GM10266 (cell line): ENCODE results near the gene SLC10A7.

Source experiments
- DNase-seq: peaks from one replicate; pipeline ENCODE4 v3.0.0; 2012; ENCODE audit errors: extremely low spot score
- TF ChIP-seq, protein P1 (sequence below): IDR thresholded peaks from 2 replicates; pipeline ENCODE4 v1.5.1; 2012; ENCODE audit warnings: mild to moderate bottlenecking, low read depth; ENCODE audit not compliant: control insufficient read depth, insufficient read depth; ENCODE audit errors: missing control alignments

The SLC10A7 gene

DNA sequence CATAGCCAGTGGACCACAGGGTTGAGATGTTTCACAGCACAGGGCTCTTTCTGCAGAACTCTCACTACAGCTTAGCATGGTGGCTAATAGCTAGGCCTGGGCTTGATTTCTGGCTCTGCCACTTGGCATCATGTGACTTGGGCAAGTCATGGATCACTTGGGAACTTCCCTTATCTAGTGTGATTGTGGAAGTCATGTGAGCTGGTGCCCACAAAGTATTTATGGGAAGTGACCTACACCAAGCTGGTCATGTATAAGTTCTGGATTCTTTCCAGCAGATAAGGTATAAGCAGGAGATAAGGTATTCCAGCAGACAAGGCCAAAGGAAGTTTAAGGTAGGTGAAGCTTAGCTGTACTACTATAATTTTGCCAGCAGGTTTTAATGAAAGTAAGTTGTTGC is 246.4 kb downstream of the SLC10A7 start:
- TF ChIP-seq, protein P1, sequence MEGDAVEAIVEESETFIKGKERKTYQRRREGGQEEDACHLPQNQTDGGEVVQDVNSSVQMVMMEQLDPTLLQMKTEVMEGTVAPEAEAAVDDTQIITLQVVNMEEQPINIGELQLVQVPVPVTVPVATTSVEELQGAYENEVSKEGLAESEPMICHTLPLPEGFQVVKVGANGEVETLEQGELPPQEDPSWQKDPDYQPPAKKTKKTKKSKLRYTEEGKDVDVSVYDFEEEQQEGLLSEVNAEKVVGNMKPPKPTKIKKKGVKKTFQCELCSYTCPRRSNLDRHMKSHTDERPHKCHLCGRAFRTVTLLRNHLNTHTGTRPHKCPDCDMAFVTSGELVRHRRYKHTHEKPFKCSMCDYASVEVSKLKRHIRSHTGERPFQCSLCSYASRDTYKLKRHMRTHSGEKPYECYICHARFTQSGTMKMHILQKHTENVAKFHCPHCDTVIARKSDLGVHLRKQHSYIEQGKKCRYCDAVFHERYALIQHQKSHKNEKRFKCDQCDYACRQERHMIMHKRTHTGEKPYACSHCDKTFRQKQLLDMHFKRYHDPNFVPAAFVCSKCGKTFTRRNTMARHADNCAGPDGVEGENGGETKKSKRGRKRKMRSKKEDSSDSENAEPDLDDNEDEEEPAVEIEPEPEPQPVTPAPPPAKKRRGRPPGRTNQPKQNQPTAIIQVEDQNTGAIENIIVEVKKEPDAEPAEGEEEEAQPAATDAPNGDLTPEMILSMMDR = no peak
- DNase-seq = no peak

DNA sequence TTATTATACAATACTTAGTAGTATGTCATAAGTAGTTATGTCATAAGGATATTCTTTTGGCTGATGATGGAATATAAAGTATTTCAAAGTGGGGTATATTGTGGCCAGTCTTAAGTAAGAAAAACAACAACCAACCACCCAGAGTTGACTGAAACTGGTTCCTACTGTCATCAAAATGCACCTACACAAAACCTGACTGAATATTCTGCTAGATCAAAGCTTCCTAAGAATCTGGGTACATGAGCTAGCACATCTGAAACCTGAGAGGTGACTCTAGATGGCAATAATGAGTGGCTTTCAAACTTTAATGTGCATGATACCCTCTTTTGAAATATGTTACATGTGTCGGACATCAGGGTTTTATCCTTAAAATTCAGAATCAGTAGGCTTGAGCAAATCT is 247.0 kb downstream of the SLC10A7 start:
- DNase-seq = no peak
- TF ChIP-seq, protein P1 = peak; percentile 2

DNA sequence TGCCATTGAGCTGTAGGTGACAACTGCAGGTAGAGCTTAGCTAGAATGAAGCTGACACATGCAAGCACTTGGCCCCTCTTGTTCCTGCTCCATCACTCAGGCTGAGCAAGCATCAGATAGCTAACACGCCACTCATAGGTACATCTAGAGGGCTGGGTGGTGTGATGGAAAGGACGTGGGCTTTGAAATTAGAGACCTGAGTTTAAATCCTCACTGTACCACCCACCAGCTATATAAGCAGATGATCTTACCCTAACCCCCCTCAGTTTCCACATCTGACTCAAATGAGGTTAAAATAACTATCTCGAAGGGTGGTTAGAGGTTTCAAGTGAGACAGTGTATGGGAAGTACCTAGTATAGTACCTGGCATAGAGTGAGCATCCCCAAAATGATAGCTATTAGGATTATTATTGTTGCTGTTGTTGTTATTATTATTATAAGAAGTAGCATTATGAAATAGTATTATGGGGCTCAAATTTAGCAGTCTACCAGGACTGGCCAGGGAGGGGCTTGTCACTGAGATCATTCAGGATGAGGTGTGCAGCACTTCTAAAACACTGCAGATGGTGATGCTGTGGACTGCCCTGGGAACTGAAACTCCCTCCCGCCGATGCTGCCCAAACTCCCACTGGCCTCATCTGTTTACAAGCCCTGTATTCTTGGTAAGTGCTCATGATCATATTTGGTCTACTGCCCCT is 248.4 kb downstream of the SLC10A7 start:
- TF ChIP-seq, protein P1 = no peak
- peak; percentile 45 for DNase-seq

DNA sequence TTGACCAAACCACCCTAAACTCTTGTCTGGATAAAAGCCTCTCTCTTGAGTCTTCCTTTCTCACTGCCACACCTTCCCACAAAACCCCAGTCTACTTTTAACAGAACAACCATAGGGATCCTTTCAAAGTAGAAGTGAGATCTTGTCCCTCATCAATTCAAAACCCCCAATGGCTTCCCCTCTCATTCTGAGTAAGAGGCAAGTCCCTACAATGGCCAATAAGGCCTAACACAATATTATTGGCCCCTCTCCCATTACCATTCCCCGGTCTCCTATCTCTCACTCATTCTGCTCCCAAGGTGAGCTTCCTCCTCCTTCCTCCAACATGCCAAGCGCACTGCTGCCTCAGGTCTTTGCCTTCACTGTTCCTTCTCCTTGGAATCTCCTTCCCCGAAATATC is 250.3 kb downstream of the SLC10A7 start:
- DNase-seq = peak; percentile 15
- TF ChIP-seq, protein P1 = no peak

DNA sequence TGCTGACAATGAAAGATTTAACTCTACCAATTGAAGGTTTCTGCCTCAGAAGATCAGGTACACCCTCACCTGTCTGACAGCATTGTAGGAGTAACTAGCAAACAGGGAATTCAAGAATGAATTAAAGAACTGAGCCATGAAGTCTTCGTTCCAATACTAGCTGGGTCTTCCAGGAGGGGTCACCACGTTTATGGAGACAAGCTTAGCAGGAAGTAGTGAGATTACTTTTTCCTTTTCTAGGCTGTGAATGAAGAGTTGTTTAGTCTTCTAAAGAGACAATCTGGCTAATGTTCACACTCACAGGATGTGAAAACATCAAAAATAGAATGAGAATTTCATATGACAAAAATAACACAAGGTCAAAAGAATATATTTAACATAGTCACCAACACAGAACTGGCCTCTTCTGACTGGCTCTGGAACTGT is 252.5 kb downstream of the SLC10A7 start:
- TF ChIP-seq, protein P1 = no peak
- peak; percentile 29 for DNase-seq

DNA sequence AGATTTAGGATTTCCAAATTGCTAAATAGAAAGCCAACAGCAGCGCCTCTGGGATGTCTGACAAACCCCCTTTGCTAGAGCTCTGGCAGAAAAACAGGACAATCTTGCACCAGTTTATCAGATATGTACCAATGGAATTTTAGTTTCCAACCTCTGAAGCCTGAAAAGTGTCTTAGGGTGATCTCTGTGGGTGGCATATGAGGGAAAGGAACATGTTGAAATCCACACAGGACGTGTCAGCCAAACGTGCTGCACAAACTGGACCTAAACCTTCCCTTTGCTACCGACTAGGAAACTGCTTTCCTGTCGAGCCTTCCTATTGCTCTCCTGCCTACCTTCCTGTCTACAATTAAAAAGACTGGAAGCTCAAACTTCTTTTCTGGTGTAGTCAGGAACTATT is 253.9 kb downstream of the SLC10A7 start:
- TF ChIP-seq, protein P1 = no peak

DNA sequence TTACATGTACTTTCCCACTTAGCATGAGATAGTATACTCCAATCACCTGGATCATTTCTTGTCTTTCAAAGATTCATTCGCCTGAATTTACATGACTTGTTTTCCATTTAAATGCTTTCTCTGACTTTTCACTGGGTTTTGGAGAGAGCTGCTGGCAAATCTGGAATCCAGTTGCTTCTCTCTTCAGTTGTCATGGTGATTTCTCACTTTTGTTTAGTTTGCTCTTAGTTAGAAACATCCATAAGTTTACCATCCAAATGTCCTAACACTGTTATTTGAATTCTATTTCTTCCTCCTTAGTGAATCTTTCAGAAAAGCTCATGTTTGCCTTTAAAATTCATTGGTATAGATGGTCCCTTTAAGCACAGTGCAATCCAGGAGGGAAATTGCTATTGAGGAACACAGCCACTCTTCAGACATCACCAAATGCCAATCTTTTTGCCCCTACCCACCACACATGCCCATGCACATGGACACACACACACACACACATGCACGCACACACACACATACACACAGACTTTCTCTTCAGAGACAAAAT is 255.7 kb downstream of the SLC10A7 start:
- TF ChIP-seq, protein P1 = no peak
- no peak for DNase-seq

More for the DNA sequence above, 253.9 kb downstream of the SLC10A7 start:
- DNase-seq = no peak
